ENCODE data around the gene DNM2.

The DNM2 gene

DNA sequence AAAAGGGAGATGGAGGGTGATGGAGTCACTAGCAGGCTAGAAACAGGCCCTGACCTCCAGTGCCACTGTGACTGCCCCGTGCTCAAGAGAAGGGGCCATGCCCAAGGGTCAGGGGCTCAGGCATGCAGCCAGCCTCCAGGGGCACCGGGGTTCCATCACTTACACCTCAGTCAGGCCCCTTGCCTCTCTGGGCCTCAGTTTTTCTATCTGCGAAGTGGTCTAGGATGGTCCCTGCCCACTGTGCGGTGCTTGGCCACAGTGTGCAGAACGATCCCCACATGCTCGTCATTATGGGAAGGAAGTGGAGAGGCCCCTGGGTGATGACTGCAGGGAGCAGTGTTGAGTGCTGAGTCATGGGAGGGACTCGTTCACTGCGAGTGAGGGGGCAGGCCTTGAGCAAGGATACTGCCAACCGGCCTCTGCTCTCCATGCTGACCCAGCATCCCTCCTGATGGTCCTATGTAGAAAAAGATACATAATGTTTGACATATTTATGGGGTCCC lies 95.1 kb downstream of the DNM2 start:
- DNase-seq (ENCODE audit: low read depth) = peak; percentile 96
- TF ChIP-seq, protein P1, sequence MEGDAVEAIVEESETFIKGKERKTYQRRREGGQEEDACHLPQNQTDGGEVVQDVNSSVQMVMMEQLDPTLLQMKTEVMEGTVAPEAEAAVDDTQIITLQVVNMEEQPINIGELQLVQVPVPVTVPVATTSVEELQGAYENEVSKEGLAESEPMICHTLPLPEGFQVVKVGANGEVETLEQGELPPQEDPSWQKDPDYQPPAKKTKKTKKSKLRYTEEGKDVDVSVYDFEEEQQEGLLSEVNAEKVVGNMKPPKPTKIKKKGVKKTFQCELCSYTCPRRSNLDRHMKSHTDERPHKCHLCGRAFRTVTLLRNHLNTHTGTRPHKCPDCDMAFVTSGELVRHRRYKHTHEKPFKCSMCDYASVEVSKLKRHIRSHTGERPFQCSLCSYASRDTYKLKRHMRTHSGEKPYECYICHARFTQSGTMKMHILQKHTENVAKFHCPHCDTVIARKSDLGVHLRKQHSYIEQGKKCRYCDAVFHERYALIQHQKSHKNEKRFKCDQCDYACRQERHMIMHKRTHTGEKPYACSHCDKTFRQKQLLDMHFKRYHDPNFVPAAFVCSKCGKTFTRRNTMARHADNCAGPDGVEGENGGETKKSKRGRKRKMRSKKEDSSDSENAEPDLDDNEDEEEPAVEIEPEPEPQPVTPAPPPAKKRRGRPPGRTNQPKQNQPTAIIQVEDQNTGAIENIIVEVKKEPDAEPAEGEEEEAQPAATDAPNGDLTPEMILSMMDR (conservative IDR thresholded peaks at IDR 0.05; ENCODE audit: low read depth, low read length) = peak; percentile 29
- no peak overlapping the region for H3K4me3 ChIP-seq (ENCODE audit: low read depth, low read length)

DNA sequence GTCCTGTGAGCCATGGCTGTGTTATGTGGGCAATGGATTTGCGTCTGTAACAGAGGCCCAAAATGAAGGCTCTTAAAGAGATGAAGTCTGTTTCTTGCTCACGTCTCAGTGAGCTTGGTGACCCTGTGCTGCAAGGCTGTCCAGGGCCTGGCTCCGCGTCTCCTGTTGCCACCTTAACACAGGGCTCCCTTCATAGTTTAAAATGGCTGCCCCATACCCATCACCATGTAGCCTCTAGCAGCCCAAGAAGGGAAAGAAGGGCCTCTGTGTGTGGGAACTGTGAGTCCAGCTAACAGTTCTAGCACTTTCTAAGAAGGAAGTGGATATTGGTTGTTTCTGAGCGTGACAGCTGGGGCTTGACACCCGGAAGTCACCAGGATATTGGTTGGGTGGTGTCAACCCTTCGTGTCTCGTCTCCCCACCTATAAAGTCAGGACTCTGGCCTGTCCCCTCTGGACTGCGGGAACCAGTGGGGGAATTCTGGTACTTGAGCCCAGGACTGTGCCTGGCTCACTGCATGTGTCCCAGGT lies 97.2 kb downstream of the DNM2 start:
- TF ChIP-seq, protein P1 (conservative IDR thresholded peaks at IDR 0.05; ENCODE audit: low read depth, low read length) = no peak
- no peak for DNase-seq (ENCODE audit: low read depth)
- peak overlapping the region; percentile 77 for H3K4me3 ChIP-seq (ENCODE audit: low read depth, low read length)

DNA sequence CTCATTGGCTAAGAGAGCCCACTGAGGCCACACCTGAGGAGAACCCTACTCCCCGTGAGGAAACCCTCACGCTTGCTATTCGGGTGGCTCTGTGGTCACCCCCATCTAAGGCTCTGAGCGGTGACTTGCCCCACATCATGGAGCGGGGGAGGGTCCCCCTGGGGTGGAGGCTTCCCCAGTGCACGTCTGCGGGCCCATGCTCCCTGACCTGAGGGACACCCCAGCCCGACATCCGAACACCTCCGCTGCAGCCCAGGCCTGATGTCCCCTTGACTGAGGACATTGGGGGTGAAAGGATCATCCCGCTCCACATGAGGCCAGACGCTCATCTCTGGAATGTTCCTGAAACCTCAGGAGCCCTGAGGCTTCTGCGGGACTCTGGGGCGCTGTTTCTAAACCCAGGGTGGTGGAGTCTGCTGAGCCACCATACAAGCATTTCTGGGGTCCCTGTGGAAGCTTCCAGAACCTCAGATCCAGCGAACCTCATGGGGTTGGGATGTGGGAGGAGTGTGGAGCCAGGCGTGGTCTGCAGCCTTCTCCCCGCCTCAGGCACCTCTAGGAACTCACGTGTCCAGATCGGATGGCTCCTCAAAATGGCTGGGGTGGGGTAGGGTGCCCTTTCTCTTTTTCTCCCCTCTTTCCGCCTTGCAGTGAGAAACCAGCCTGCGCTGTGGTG lies 98.2 kb downstream of the DNM2 start:
- TF ChIP-seq, protein P1 (conservative IDR thresholded peaks at IDR 0.05; ENCODE audit: low read depth, low read length) = no peak
- H3K4me3 ChIP-seq (ENCODE audit: low read depth, low read length) = peak overlapping the region; percentile 77
- peak; percentile 59 for DNase-seq (ENCODE audit: low read depth)

DNA sequence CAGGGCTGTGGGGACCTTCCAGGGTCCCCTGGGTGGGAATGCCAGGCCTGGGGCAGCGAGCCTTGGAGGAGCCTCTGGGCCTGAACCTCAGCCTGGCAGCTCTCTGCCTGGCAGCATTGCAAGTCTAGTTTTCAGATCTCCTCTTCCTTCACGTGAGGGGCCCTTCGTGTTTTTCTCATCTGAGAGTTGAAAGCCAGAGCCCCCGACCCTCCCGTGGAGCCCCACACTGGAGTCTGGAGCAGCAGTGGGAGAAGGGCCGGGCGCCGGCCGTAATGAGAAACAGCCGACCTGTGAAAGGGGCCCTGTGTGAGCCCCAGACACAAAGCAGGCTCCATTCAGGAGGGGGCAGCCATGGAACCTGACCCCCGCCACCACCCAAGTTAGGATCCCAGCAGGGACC lies 98.8 kb downstream of the DNM2 start:
- TF ChIP-seq, protein P1 (conservative IDR thresholded peaks at IDR 0.05; ENCODE audit: low read depth, low read length) = no peak
- DNase-seq (ENCODE audit: low read depth) = no peak
- H3K4me3 ChIP-seq (ENCODE audit: low read depth, low read length) = peak overlapping the region; percentile 77

DNA sequence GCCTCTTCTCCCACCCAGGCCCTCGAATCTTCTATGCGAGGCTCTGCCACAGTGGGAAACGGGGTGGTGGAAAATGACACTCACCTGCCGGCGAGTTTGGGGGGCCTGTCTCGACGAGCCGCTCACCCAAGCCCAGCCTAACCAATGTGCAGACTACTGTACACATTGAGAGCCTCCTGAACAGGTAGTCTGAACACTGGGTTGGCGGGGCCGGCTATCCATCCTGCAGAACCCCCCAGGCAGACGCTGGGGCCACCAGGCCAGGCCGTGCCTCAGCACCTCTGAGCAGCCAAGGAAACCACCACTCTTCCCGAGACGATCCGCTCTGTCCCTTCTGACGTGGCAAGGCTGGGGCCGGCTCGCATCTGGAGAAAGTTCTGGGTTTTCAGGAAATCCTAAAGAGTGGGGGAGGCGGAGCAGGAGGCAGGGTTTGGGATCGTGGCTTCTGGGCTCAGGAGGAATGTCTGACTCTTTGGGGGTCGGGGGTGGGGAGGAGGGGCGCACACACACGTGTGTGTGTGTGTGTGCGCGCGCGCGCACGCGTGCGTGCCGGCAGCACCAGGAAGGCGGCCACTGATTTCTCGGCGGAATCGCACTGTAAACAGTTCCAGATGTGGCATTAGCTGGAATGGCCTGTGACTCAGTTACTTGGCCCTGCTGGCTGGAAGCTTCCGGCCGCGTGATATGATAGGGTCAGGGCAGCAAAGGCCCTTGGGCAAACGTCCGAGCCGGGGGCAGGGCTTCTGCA lies 99.6 kb downstream of the DNM2 start:
- TF ChIP-seq, protein P1 (conservative IDR thresholded peaks at IDR 0.05; ENCODE audit: low read depth, low read length) = no peak
- peak; percentile 96 for DNase-seq (ENCODE audit: low read depth)
- peak overlapping the region; percentile 77 for H3K4me3 ChIP-seq (ENCODE audit: low read depth, low read length)

DNA sequence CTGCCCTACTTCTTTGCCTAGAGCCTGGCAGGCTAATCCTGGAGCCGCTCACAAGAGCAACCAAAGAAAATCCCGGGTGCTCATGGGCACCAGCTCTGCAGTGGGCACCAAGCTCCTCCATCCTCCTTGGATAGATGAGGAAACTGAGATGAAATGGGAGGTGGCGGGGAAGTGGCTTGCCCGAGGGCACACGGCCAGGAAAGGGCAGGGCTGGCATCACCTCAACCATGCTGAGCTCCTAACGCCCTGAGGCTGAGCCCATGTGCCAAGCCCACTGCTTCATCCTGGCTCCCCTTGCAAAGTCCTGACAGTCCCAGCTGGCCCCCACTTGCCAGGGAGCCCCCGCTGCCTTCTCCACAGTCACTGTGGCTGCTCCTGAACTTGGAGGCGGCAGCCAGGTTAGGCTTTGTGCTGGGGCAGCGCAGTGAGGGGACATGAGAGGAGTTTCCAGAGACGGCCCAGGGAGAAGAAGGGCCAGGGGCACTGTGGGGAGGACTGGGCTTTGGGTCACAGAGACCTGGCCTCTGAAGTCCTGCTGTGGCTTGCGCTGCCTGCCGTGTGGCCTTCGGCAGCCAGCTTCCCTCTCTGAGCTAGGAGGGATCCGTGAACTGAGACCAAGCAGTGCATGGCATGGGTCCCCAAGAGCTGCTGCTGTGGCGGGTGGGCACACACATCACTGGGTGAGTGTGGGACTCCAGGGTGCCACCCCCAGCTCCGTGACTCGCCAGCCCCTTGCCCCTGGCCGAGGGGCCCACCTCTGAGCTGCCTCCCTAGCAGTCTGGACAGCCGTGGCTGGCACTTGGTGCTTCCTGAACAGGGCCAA lies 100.6 kb downstream of the DNM2 start:
- no peak for DNase-seq (ENCODE audit: low read depth)
- no peak overlapping the region for H3K4me3 ChIP-seq (ENCODE audit: low read depth, low read length)
- TF ChIP-seq, protein P1 (conservative IDR thresholded peaks at IDR 0.05; ENCODE audit: low read depth, low read length) = no peak
